D721Med (cell line): ENCODE data around the gene NOP53.
"Not testable (repeated sequence)": the region's sequence is repeated elsewhere in the genome, so short reads cannot be mapped to it uniquely, and the experiment has no call there.

Experiments
- DNase-seq: peaks from one replicate; pipeline ENCODE4 v3.0.0; 2011; ENCODE audit warnings: low spot score; ENCODE audit not compliant: insufficient read length
- FAIRE-seq: peaks from 2 replicates; lab custom pipeline; 2011; peaks lifted over from hg19 to GRCh38; lab: Jason Lieb, UNC
- CTCF ChIP-seq: IDR thresholded peaks from 2 replicates; pipeline ENCODE4 v1.5.1; 2012; ENCODE audit warnings: mild to moderate bottlenecking, control low read depth; ENCODE audit not compliant: insufficient read depth; ENCODE audit errors: missing control alignments

NOP53 gene

GRCh38 chr19:47765523-47766358, 20.4 kb downstream of the NOP53 start:
- FAIRE-seq: no peak
- TF ChIP-seq CTCF: peak; percentile 87
- DNase-seq: no peak

- no peak for FAIRE-seq
- TF ChIP-seq CTCF: no peak
- no peak for DNase-seq
Measured at GRCh38 chr19:47766359-47766620, 20.9 kb downstream of the NOP53 start.

- FAIRE-seq (no peak), DNase-seq (no peak)
- TF ChIP-seq CTCF: no peak
Measured at GRCh38 chr19:47766670-47767069, 21.3 kb downstream of the NOP53 start.

- DNase-seq (no peak), FAIRE-seq (no peak)
- no peak for TF ChIP-seq CTCF
Measured at GRCh38 chr19:47767349-47767748, 22.0 kb downstream of the NOP53 start.

GRCh38 chr19:47768604-47769003, 23.3 kb downstream of the NOP53 start:
- DNase-seq: no peak
- TF ChIP-seq CTCF: no peak

GRCh38 chr19:47769534-47769933, 24.2 kb downstream of the NOP53 start:
- DNase-seq (no peak), FAIRE-seq (no peak)
- TF ChIP-seq CTCF: no peak

More at GRCh38 chr19:47768604-47769003, 23.3 kb downstream of the NOP53 start:
- no peak for FAIRE-seq

GRCh38 chr19:47771291-47771690, 25.9 kb downstream of the NOP53 start:
- FAIRE-seq: not testable (repeated sequence)

More at GRCh38 chr19:47771291-47771690, 25.9 kb downstream of the NOP53 start:
- not testable (repeated sequence) for DNase-seq
